B cell (primary cell): ENCODE data around the gene PMIS2.

Experiments used
- EZH2 ChIP-seq: IDR thresholded peaks from 2 replicates; pipeline ENCODE4 v1.6.1; 2012; ENCODE audit warnings: borderline replicate concordance, low read depth, mild to moderate bottlenecking, moderate library complexity, low read length; ENCODE audit not compliant: insufficient read depth, poor library complexity, severe bottlenecking
- TF ChIP-seq, protein P1 (sequence below): fragments of 200-600 bp; IDR thresholded peaks from one replicate; pipeline ENCODE4 v1.8.0; 2022; ENCODE audit warnings: antibody characterized with exemption, mild to moderate bottlenecking

DNA sequence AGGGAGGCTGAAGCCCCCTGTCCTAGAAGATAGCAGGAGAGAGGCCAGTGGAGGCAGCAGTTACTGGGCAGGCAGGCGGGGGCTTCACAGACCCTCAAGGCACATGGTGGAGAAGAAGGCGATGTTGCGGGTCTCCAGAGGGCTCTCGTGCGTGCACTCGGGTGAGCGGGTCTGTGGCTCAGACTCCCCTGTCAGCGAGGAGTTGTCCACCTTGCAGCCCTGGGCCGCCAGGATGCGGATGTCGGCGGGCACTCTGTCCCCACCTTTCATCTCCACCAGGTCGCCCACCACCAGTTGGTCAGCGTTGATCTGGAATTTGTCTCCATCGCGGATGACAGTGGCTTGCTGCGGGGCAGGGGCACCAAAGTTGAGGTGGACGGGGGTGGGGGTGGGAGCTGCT lies 25.7 kb upstream of the PMIS2 start:
- TF ChIP-seq, protein P1, sequence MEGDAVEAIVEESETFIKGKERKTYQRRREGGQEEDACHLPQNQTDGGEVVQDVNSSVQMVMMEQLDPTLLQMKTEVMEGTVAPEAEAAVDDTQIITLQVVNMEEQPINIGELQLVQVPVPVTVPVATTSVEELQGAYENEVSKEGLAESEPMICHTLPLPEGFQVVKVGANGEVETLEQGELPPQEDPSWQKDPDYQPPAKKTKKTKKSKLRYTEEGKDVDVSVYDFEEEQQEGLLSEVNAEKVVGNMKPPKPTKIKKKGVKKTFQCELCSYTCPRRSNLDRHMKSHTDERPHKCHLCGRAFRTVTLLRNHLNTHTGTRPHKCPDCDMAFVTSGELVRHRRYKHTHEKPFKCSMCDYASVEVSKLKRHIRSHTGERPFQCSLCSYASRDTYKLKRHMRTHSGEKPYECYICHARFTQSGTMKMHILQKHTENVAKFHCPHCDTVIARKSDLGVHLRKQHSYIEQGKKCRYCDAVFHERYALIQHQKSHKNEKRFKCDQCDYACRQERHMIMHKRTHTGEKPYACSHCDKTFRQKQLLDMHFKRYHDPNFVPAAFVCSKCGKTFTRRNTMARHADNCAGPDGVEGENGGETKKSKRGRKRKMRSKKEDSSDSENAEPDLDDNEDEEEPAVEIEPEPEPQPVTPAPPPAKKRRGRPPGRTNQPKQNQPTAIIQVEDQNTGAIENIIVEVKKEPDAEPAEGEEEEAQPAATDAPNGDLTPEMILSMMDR = no peak
- no peak for TF ChIP-seq EZH2
